GM12875 (cell line): ENCODE measurements around the gene LRRTM4.

Source experiments
- H3K4me3 ChIP-seq: one replicate; pipeline ENCODE4 v1.5.1; 2011; ENCODE audit warnings: low read depth, low read length, control low read depth
- TF ChIP-seq, protein P1 (sequence below): IDR thresholded peaks from 2 replicates; pipeline ENCODE4 v1.5.1; 2011; ENCODE audit warnings: low read depth, mild to moderate bottlenecking, control low read depth, inconsistent platforms, low read length, moderate library complexity, borderline replicate concordance; ENCODE audit not compliant: insufficient read depth

Gene LRRTM4

GRCh38 chr2:76975752-76976151 is 546.4 kb downstream of the LRRTM4 start:
- H3K4me3 ChIP-seq, result no peak overlapping the region
- TF ChIP-seq, protein P1, sequence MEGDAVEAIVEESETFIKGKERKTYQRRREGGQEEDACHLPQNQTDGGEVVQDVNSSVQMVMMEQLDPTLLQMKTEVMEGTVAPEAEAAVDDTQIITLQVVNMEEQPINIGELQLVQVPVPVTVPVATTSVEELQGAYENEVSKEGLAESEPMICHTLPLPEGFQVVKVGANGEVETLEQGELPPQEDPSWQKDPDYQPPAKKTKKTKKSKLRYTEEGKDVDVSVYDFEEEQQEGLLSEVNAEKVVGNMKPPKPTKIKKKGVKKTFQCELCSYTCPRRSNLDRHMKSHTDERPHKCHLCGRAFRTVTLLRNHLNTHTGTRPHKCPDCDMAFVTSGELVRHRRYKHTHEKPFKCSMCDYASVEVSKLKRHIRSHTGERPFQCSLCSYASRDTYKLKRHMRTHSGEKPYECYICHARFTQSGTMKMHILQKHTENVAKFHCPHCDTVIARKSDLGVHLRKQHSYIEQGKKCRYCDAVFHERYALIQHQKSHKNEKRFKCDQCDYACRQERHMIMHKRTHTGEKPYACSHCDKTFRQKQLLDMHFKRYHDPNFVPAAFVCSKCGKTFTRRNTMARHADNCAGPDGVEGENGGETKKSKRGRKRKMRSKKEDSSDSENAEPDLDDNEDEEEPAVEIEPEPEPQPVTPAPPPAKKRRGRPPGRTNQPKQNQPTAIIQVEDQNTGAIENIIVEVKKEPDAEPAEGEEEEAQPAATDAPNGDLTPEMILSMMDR, result no peak

GRCh38 chr2:76973610-76974009 is 548.6 kb downstream of the LRRTM4 start:
- TF ChIP-seq, protein P1, result no peak
- no peak overlapping the region for H3K4me3 ChIP-seq

DNA sequence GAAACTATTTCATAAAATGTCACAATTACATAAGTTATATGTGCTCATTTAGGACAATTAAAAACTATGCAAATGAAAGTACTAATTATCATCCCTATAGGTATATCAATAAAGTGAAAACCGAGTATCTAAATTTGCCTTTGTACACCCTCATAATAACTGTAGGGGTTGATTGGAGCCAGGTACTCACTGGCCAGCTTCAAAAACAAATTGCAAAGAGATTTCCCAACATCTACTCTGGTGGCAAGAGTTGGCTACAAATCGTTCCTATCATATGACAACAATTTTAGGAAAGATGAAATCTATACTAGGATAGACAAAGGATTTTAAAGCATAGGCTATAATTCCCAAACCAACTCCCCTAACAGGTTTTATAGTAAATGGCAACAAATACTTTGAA is 556.4 kb downstream of the LRRTM4 start:
- TF ChIP-seq, protein P1, result no peak
- H3K4me3 ChIP-seq, result no peak overlapping the region

DNA sequence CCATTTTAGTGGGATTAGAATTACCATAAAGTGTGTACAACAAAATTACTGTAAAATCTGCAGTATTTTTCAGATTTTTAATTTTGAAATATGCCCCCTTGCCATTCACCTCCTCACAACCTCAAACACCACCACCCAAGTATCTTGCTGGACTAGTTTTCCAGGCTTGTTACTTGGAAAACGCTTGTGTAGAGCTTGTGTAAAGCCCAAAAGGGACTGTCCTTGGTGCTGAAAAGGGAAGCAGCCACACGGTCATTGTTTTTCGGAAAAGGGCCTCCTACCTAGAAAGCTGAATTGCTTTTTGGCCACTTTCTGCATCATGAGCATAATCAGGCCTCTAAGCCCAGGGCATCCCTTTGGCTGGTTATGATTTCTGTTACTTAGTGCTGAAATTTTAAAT is 563.4 kb downstream of the LRRTM4 start:
- H3K4me3 ChIP-seq, result no peak overlapping the region
- TF ChIP-seq, protein P1, result no peak

DNA sequence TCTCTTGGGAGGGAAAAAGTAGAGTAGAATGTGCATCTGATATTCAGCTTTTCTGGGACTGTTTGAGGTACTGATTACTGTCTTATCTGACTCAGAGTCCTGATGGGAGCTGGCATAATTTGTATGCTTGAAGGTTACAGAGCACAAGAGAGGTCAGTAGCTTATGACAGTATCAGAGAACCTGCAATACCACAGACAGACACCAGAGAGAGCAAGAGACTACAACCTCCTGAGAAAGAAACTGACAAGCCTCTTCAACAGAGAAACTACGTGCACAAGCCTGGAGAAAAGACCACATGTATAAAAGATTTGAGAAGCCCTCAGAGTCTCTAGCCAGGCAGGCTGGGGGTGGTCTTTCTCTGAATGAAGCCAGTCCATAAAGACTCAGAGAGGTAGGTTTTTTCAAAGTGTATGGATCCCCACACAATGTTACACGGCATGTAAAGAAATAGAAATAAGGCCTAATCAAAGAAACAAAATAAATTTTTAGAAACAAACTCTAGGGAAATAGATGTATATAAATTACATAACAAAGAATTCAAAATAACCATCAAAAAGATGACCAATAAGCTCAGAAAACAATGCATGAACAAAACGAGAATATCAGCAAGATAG is 568.3 kb downstream of the LRRTM4 start:
- TF ChIP-seq, protein P1, result peak; percentile 61

GRCh38 chr2:76946631-76947145 is 575.5 kb downstream of the LRRTM4 start:
- TF ChIP-seq, protein P1, result no peak
- H3K4me3 ChIP-seq, result no peak overlapping the region

More for the DNA sequence above, 568.3 kb downstream of the LRRTM4 start:
- no peak overlapping the region for H3K4me3 ChIP-seq

- H3K4me3 ChIP-seq, result no peak overlapping the region
- TF ChIP-seq, protein P1, result no peak
Observed at GRCh38 chr2:76940559-76940958, 581.6 kb downstream of the LRRTM4 start.
